Nephron progenitor cell (in vitro differentiated cells): ENCODE results near the gene SIRPB1.

Experiments used
- DNase-seq: peaks from one replicate; pipeline ENCODE4 v3.0.0; 2021
- H3K27ac Mint-ChIP-seq: 2 replicates; pipeline ENCODE4 v1.8.0; 2021; ENCODE audit warnings: mild to moderate bottlenecking, moderate library complexity, mixed read lengths
- H3K27me3 Mint-ChIP-seq: 2 replicates; pipeline ENCODE4 v1.8.0; 2021; ENCODE audit warnings: mild to moderate bottlenecking, low read depth, mixed read lengths; ENCODE audit not compliant: poor library complexity
- H3K36me3 Mint-ChIP-seq: 2 replicates; pipeline ENCODE4 v1.8.0; 2021; ENCODE audit warnings: low read depth, mixed read lengths
- H3K4me1 Mint-ChIP-seq: 2 replicates; pipeline ENCODE4 v1.8.0; 2021; ENCODE audit warnings: mixed read lengths
- H3K4me3 Mint-ChIP-seq: 2 replicates; pipeline ENCODE4 v1.8.0; 2021; ENCODE audit warnings: mild to moderate bottlenecking, moderate library complexity, mixed read lengths
- H3K9me3 Mint-ChIP-seq: 2 replicates; pipeline ENCODE4 v1.8.0; 2021; ENCODE audit warnings: mild to moderate bottlenecking, moderate library complexity, mixed read lengths
- CTCF ChIP-seq: fragments of 200-600 bp; sonication (generic); IDR thresholded peaks from 2 replicates; pipeline ENCODE4 v1.5.0; 2021; ENCODE audit warnings: antibody characterized with exemption

The SIRPB1 gene

DNA sequence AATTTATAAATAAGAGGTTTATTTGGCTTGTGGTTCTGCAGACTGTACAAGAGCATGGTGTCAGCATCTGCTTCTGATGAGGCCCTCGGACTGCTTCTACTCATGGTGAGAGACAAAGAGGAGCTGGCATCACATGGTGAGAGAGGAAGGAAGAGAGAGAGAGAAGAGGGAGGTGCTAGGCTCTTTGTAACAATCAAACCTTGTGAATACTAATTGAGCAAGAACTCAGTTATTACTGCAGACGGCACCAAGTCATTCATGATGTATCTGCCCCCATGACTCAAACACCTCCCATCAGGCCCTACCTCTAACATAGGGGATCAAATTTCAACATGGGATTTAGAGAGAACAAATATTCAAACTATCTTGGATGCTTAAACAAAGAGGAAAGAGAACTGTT, 44.1 kb upstream of the SIRPB1 start:
- Mint-ChIP-seq H3K4me3 (no peak overlapping the region), H3K27me3 (peaks cover 22% of the 10 kb centered on the region), H3K9me3 (no peaks in the 10 kb centered on the region), H3K4me1 (peaks cover 18% of the 10 kb centered on the region), H3K36me3 (no peaks in the 10 kb centered on the region), H3K27ac (no peak overlapping the region)
- no peak for DNase-seq
- TF ChIP-seq CTCF = no peak

DNA sequence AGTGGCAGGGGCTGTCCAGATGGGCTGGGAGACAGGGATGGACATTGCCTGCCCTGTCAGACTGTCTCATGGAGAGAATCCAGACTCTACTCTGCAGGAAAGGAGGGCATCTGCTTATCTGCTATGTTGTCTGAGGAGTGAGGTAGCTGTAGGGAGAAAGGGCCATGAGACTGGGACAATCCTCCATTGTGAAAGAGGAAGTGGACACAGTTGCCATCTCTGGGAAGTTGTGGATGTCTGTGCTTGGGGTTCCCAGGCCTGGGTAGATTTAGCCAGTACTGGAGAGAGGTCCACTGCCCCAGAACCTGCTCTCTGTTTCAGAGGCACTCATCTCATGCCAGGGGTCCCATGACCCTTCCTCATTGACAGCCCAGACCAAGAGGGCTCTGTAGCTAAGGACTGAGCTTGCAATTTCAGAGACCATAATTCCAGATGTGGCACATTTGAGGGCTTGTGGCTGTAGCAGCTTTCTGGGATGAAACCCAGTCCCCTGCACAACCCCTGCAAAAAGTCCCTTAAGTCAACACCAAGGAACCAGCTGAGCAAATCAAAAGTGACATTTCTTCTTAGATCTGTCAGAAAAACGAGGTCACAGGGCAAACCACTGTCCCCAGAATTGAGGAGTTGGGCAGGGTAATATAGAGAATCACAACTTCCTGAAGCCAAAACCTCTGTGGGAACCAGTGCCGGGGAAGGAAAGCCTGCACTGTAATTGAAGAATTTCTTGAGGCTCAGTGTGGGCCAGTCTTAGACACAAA, 41.9 kb upstream of the SIRPB1 start:
- H3K4me3 Mint-ChIP-seq = no peak overlapping the region
- peak overlapping the region; percentile 52 for H3K27ac Mint-ChIP-seq
- no peak for TF ChIP-seq CTCF
- DNase-seq = no peak
- peaks cover 30% of the 10 kb centered on the region for H3K27me3 Mint-ChIP-seq
- no peaks in the 10 kb centered on the region for H3K36me3 Mint-ChIP-seq
- no peaks in the 10 kb centered on the region for H3K9me3 Mint-ChIP-seq
- H3K4me1 Mint-ChIP-seq = peaks cover 18% of the 10 kb centered on the region

GRCh38 chr20:1660246-1660645, 40.4 kb upstream of the SIRPB1 start:
- peaks cover 18% of the 10 kb centered on the region for H3K4me1 Mint-ChIP-seq
- H3K9me3 Mint-ChIP-seq = no peaks in the 10 kb centered on the region
- H3K27ac Mint-ChIP-seq = no peak overlapping the region
- no peaks in the 10 kb centered on the region for H3K36me3 Mint-ChIP-seq
- DNase-seq = no peak
- TF ChIP-seq CTCF = no peak
- peaks cover 30% of the 10 kb centered on the region for H3K27me3 Mint-ChIP-seq
- H3K4me3 Mint-ChIP-seq = no peak overlapping the region

DNA sequence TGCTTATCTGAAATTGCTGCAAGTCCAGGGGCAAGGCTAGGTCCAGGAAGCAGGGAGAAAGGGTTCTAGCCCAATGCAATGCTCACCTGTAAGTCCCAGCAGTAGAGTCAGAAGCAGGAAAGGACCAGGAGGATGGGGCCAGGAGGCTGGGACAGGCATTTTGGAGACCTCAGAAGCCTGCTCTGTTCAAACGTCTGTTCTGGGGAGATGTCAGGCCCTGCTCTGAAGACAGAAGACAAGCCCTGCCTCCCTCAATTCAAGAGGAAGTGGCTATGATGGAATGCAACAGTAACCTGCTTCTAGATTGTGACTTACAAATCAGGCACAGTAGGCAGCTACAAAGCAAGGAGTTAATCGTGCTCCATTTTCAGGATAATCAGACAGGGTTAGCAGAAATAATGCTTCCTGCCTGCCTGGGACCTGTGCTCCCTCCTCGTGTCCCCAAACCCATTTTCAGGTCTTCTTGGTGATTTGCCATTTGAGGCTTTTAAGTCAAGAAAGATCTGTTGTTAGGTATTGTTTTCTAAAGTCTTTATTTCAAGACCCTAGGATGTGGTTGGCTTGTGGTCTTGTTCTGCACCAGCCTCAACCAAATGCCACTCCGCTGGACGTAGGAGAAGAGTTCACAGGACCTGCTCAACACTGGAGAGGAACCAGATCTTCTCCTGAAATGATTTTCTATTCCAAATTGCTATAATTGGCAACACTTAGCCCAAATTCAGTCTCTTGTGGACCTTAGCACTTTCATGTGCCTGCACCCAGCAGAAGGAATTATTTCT, 37.9 kb upstream of the SIRPB1 start, which contains the start of gene SIRPG:
TSS of gene SIRPG (minus strand) at position 224 of the 779 bp plus-strand sequence. CDS start at position 159, 65 bp downstream.
- no peak for TF ChIP-seq CTCF
- no peaks in the 10 kb centered on the region for H3K36me3 Mint-ChIP-seq
- no peak within 1 kb of the TSS for H3K27ac Mint-ChIP-seq
- DNase-seq = no peak
- no peak within 1 kb of the TSS for H3K4me3 Mint-ChIP-seq
- peaks cover 30% of the 10 kb centered on the region for H3K27me3 Mint-ChIP-seq
- H3K9me3 Mint-ChIP-seq = peaks cover 8% of the 10 kb centered on the region
- H3K4me1 Mint-ChIP-seq = peaks cover 7% of the 10 kb centered on the region

DNA sequence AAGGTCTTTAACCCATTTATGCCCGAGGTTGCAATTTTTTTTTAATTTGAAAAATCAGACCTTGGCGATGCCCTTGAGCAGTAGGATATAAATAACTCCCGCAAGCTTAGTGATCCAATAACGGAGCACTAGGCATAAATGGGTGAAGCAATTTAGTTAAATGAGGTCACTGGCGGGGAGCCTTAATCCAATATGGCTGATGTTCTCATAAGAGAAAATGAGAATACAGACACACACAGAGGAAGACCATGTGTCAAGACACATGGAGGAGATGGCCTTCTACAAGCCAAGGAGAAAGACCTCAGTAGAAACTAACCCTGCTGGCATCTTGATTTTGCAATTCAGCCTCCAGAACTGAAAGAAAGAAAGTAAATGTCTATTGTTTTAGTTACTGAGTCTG, 37.0 kb upstream of the SIRPB1 start:
- H3K4me1 Mint-ChIP-seq = peaks cover 4% of the 10 kb centered on the region

More for the DNA sequence above, 37.0 kb upstream of the SIRPB1 start:
- no peak overlapping the region for H3K4me3 Mint-ChIP-seq
- no peak overlapping the region for H3K27ac Mint-ChIP-seq
- no peak for DNase-seq
- no peaks in the 10 kb centered on the region for H3K36me3 Mint-ChIP-seq
- peaks cover 8% of the 10 kb centered on the region for H3K9me3 Mint-ChIP-seq
- peaks cover 30% of the 10 kb centered on the region for H3K27me3 Mint-ChIP-seq
- no peak for TF ChIP-seq CTCF
